Measurements from ENCODE around the gene HSPA14. TPM values are rescaled to one million over a fixed set of nuclear protein-coding genes. Genes with fewer than 3 reads are reported as not detected.

The HSPA14 gene
- total and polyA plus RNA-seq, 12 donors: 5.4 to 20.0 (median 12.2) TPM

GRCh38 chr10:14873090-14873760 lies 35.1 kb downstream of the HSPA14 start:
- no peaks in the 10 kb centered on the region for H3K9me3 ChIP-seq (replicated peaks in 1 of 3)
- intact Hi-C loops (cut with DNase I): no loop called here
- H3K4me1 ChIP-seq (replicated peaks in 1 of 2): peaks cover 4 to 21% of the 10 kb centered on the region in 2 donors
- H3K27me3 ChIP-seq: no peaks in the 10 kb centered on the region
- DNase-seq: no peak
- H3K27ac ChIP-seq: no peak overlapping the region
- 65 to 81% (median 68%) methylated on average over 2 of the region's 2 CpGs for WGBS, 4 donors
- peaks cover 0 to 14% of the 10 kb centered on the region in 2 donors for H3K36me3 ChIP-seq (replicated peaks in 1 of 2)
- no peak overlapping the region for H3K4me3 ChIP-seq
- TF ChIP-seq POLR2A (IDR thresholded peaks at IDR 0.05) (no peak), CTCF (IDR thresholded peaks at IDR 0.05) (no peak)

GRCh38 chr10:14875941-14876340 lies 37.8 kb downstream of the HSPA14 start:
- no peaks in the 10 kb centered on the region for H3K36me3 ChIP-seq (replicated peaks in 1 of 2)
- H3K4me1 ChIP-seq (replicated peaks in 1 of 2): peaks cover 4 to 33% of the 10 kb centered on the region in 2 donors
- no peaks in the 10 kb centered on the region for H3K9me3 ChIP-seq (replicated peaks in 1 of 3)
- H3K27ac ChIP-seq: no peak overlapping the region
- H3K27me3 ChIP-seq: no peaks in the 10 kb centered on the region
- WGBS, 4 donors: 92 to 96% (median 93%) methylated on average over 12 of the region's 12 CpGs
- no peak overlapping the region for H3K4me3 ChIP-seq
- TF ChIP-seq POLR2A (IDR thresholded peaks at IDR 0.05): no peak
- no peak for TF ChIP-seq CTCF (IDR thresholded peaks at IDR 0.05)
- no peak for DNase-seq
- intact Hi-C loops (cut with DNase I): no loop called here

GRCh38 chr10:14876764-14877163 lies 38.7 kb downstream of the HSPA14 start:
- Histone ChIP-seq H3K36me3 (replicated peaks in 1 of 2) (no peaks in the 10 kb centered on the region), H3K27ac (peak overlapping the region in 1 of 5 donors; percentile 98), H3K4me1 (replicated peaks in 1 of 2) (peaks cover 4 to 33% of the 10 kb centered on the region in 2 donors), H3K4me3 (no peak overlapping the region), H3K9me3 (replicated peaks in 1 of 3) (no peaks in the 10 kb centered on the region), H3K27me3 (no peaks in the 10 kb centered on the region)
- WGBS, 4 donors: 83 to 88% (median 85%) methylated on average over 9 of the region's 9 CpGs
- TF ChIP-seq POLR2A (IDR thresholded peaks at IDR 0.05): no peak
- TF ChIP-seq CTCF (IDR thresholded peaks at IDR 0.05): no peak
- no peak for DNase-seq
- intact Hi-C loops (cut with DNase I): no loop called here

GRCh38 chr10:14878266-14879123 lies 40.4 kb downstream of the HSPA14 start, which contains the start of gene SUV39H2:
TSS of gene SUV39H2 (plus strand) at chr10:14878866. CDS start at chr10:14878889, 23 bp downstream.
- WGBS, 4 donors: 0% methylated on average over 5 to 102 of the region's 102 CpGs
- no peaks in the 10 kb centered on the region for H3K36me3 ChIP-seq (replicated peaks in 1 of 2)
- H3K4me3 ChIP-seq: peak within 1 kb of the TSS; percentile 71 to 94 (median 81)
- no peak for TF ChIP-seq CTCF (IDR thresholded peaks at IDR 0.05)
- peak; percentile 55 to 89 for TF ChIP-seq POLR2A (IDR thresholded peaks at IDR 0.05)
- H3K27ac ChIP-seq: peak within 1 kb of the TSS; percentile 83 to 99 (median 93)
- intact Hi-C loops (cut with DNase I): no loop called here
- no peaks in the 10 kb centered on the region for H3K27me3 ChIP-seq
- H3K9me3 ChIP-seq (replicated peaks in 1 of 3): no peaks in the 10 kb centered on the region
- H3K4me1 ChIP-seq (replicated peaks in 1 of 2): peaks cover 4 to 33% of the 10 kb centered on the region in 2 donors
- DNase-seq: peak; percentile 95 to 97 (median 96)

Data from adrenal gland (tissue), 12 donors.